OCI-LY7 (cell line): ENCODE measurements around the gene SCARF2. TPM values are rescaled to one million over a fixed set of nuclear protein-coding genes. Genes with fewer than 3 reads are reported as not detected.
"Not testable (repeated sequence)": the region's sequence is repeated elsewhere in the genome, so short reads cannot be mapped to it uniquely, and the experiment has no call there.

Source experiments
- BruUV-seq: library from RNA; stranded (reverse); fragments of 400-500 nt; replicated peaks from 2 replicates; lab custom pipeline; 2021; lab: Mats Ljungman, UMichigan
- CTCF ChIA-PET: fragments of 300-600 bp; sonication (Branson Sonifier 250); formaldehyde crosslinking; loops from one replicate; lab custom pipeline; 2022; ENCODE audit warnings: antibody characterized with exemption; ENCODE audit not compliant: unreplicated experiment; lab: Charles Lee
- POLR2A ChIA-PET: fragments of 300-600 bp; sonication (Branson Sonifier 250); formaldehyde crosslinking; loops from one replicate; lab custom pipeline; 2022; ENCODE audit warnings: antibody characterized with exemption; lab: Charles Lee
- DNase-seq: peaks from one replicate; pipeline ENCODE4 v3.0.0-alpha.2; 2015; ENCODE audit warnings: low spot score
- H2AFZ ChIP-seq: fragments of 200-600 bp; sonication (generic), shearing (Covaris generic); 2 replicates; pipeline ENCODE4 v1.6.1; 2014; ENCODE audit warnings: mild to moderate bottlenecking, antibody characterized with exemption, low read length, moderate library complexity
- H3K27ac ChIP-seq: fragments of 200-600 bp; sonication (generic); 2 replicates; pipeline ENCODE4 v1.5.1; 2014; ENCODE audit warnings: mixed run types, low read depth, mild to moderate bottlenecking, moderate library complexity, low read length, inconsistent platforms; ENCODE audit not compliant: poor library complexity, severe bottlenecking
- H3K36me3 ChIP-seq: fragments of 200-600 bp; sonication (generic); 2 replicates; pipeline ENCODE4 v1.6.1; 2014; ENCODE audit warnings: mild to moderate bottlenecking, antibody characterized with exemption, low read length, moderate library complexity, mixed read lengths; ENCODE audit not compliant: insufficient read depth
- H3K4me1 ChIP-seq: fragments of 200-600 bp; sonication (generic); 2 replicates; pipeline ENCODE4 v1.5.1; 2014; ENCODE audit warnings: mild to moderate bottlenecking, low read length; ENCODE audit not compliant: insufficient read depth, poor library complexity, severe bottlenecking
- H3K4me2 ChIP-seq: fragments of 200-600 bp; sonication (generic); 2 replicates; pipeline ENCODE4 v1.6.1; 2014; ENCODE audit warnings: mild to moderate bottlenecking, low read length
- H3K4me3 ChIP-seq: fragments of 200-600 bp; sonication (generic); 2 replicates; pipeline ENCODE4 v1.5.1; 2014; ENCODE audit warnings: mild to moderate bottlenecking, low read depth, low read length; ENCODE audit not compliant: poor library complexity, severe bottlenecking
- H3K79me2 ChIP-seq: fragments of 200-600 bp; sonication (generic); 2 replicates; pipeline ENCODE4 v1.6.1; 2016; ENCODE audit warnings: low read depth, mild to moderate bottlenecking, low read length, moderate library complexity, mixed read lengths; ENCODE audit not compliant: insufficient read depth
- H3K9me2 ChIP-seq: fragments of 200-600 bp; sonication (generic); 2 replicates; pipeline ENCODE4 v1.6.1; 2016; ENCODE audit warnings: mild to moderate bottlenecking, low read length, mixed read lengths; ENCODE audit not compliant: insufficient read depth
- H3K9me3 ChIP-seq: fragments of 200-600 bp; sonication (generic); 2 replicates; pipeline ENCODE4 v1.6.1; 2014; ENCODE audit warnings: mild to moderate bottlenecking, mixed run types, low read length, mixed read lengths
- H4K20me1 ChIP-seq: fragments of 200-600 bp; sonication (generic); 2 replicates; pipeline ENCODE4 v1.6.1; 2014; ENCODE audit warnings: mild to moderate bottlenecking, antibody characterized with exemption, low read length, moderate library complexity, mixed read lengths; ENCODE audit not compliant: insufficient read depth
- CTCF ChIP-seq: fragments of 200-600 bp; sonication (generic); conservative IDR thresholded peaks from 2 replicates; pipeline ENCODE4 v1.5.1; 2014; ENCODE audit warnings: mild to moderate bottlenecking, antibody characterized with exemption, low read length, moderate library complexity, mixed read lengths
- EZH2phosphoT487 ChIP-seq: fragments of 200-600 bp; sonication (generic); IDR thresholded peaks from 2 replicates; pipeline ENCODE4 v1.6.1; 2018; ENCODE audit warnings: low read depth, borderline replicate concordance, mild to moderate bottlenecking, mixed run types, antibody characterized with exemption, low read length, moderate library complexity, mixed read lengths
- intact Hi-C: fragments of 100-400 bp; cut with micrococcal nuclease; formaldehyde crosslinking; loops from one replicate; pipeline ENCODE4 v1.10.0; 2022; ENCODE audit not compliant: unreplicated experiment
- total RNA-seq, 2 experiments: library from RNA; depleted of rRNA in 1 of 2; stranded (reverse); fragments of >200 nt in 1 of 2; shearing (Covaris generic) in 1 of 2; gene quantifications; 2 replicates each; pipeline ENCODE4 v1.2.3, GENCODE V29; 2014 to 2022

SCARF2 gene
- total RNA-seq, 2 experiments from 2014 or later: 1.0 to 2.2 TPM

DNA sequence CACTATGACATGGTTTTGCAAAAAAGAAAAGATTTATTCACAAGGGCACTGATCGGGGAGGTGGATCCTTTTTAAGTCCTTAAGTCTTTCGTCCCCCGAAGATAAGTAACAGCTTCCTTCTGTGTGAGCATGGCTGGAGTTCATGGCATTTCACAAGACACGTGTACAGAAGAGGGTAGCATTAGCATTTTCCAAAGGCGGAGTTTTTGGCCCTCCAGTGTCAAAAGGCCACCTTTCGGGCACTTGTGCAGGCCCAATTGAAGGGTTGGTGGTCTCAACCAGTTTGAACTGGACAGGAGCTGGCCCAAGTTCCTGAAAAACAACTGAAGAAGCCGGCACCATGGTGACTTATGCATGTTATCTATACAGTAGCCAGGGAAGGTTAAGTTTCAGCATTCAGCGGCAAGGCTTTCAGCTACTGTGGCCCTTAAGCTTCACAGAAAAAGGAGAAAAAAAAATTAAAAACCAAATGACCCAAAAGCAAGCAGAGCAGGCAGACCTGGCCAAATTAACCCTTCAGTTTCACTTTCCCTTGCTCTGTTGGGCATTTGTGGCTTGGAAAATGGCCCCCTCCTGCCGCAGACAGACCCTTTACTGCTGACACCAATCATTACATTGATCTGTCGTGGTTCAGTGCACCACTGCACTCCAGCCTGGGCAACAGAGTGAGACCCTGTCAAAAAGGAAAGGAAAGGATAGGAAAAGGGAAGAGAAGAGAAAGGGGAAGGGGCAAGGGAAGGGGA is 25.0 kb downstream of the SCARF2 start:
- H3K4me3 ChIP-seq: no peak overlapping the region
- H3K9me3 ChIP-seq: no peaks in the 10 kb centered on the region
- H3K79me2 ChIP-seq: no peaks in the 10 kb centered on the region
- ChIA-PET POLR2A (no interaction called here), CTCF (no interaction called here)
- H3K9me2 ChIP-seq: no peaks in the 10 kb centered on the region
- H3K36me3 ChIP-seq: no peaks in the 10 kb centered on the region
- H2AFZ ChIP-seq: no peak overlapping the region
- no peak for TF ChIP-seq EZH2phosphoT487
- TF ChIP-seq CTCF: no peak
- H3K4me2 ChIP-seq: no peak overlapping the region
- no peak for DNase-seq
- intact Hi-C loops: no loop called here
- H4K20me1 ChIP-seq: no peaks in the 10 kb centered on the region
- H3K4me1 ChIP-seq: no peaks in the 10 kb centered on the region
- BruUV-seq: no TSS peak
- no peak overlapping the region for H3K27ac ChIP-seq

DNA sequence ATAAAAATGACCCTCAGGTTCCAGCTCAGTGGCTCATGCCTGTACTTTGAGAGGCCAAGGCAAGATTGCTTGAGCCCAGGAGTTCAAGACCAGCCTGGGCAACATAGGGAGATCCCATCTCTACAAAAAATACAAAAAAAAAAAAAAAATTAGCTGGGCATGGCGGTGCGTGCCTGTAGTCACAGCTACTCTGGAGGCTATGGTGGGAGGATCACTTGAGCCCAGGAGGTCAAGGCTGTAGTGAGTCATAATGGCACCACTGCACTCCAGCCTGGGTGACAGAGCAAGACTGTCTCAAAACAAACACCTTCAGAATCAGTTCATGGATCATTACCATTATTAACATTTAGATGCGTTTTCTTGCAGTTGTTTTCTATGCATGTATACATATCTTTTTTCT is 28.2 kb downstream of the SCARF2 start:
- H3K9me2 ChIP-seq, H2AFZ ChIP-seq, intact Hi-C loops, H4K20me1 ChIP-seq, H3K4me3 ChIP-seq, DNase-seq, H3K4me1 ChIP-seq, BruUV-seq, POLR2A ChIA-PET, H3K36me3 ChIP-seq, H3K9me3 ChIP-seq, CTCF ChIA-PET, H3K27ac ChIP-seq, H3K79me2 ChIP-seq, H3K4me2 ChIP-seq: not testable (repeated sequence)

DNA sequence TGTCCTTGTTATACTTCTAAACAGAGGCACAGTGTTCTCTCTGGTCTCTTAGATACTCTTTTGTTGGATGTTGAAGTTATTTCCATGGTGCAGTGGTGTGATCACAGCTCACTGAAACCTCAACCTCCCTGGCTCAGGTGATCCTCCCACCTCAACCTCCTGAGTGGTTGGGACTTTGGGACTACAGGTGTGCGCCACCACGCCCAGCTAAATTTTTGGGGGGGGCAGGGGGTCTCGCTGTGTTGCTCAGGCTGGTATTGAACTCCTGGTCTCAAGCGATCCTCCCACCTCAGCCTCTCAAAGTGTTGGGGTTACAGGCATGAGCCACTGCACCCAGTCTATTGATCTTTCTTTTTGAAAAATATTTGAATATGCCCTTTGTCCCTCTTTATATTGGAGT is 28.7 kb downstream of the SCARF2 start:
- intact Hi-C loops: no loop called here
- DNase-seq: no peak
- no TSS peak for BruUV-seq
- Histone ChIP-seq H3K9me2 (no peaks in the 10 kb centered on the region), H3K4me2 (no peak overlapping the region), H3K4me3 (no peak overlapping the region), H3K79me2 (no peaks in the 10 kb centered on the region), H2AFZ (no peak overlapping the region), H3K4me1 (no peaks in the 10 kb centered on the region), H3K36me3 (no peaks in the 10 kb centered on the region), H3K27ac (no peak overlapping the region), H3K9me3 (no peaks in the 10 kb centered on the region), H4K20me1 (no peaks in the 10 kb centered on the region)
- ChIA-PET CTCF (interaction anchor here (0.6 kb wide), 1 partner anchor 238 kb away, joined by 3 read pairs; no protein-coding TSS in a partner anchor), POLR2A (no interaction called here)
- TF ChIP-seq CTCF (no peak), EZH2phosphoT487 (no peak)
